ENCODE measurements around the gene ACY1. TPM values are rescaled to one million over a fixed set of nuclear protein-coding genes. Genes with fewer than 3 reads are reported as not detected.
A peak's percentile ranks its signal among the peaks of the same experiment; 100 is the strongest.

Gene ACY1
- 0.54 and 3.3 TPM in 2 replicates for total RNA-seq (2014; rRNA removed; shearing (Covaris generic))
- total RNA-seq (2022) = 4.0 and 5.6 TPM in 2 replicates
- Bru-seq, nascent RNA = percentile 22 among the genes with signal in this experiment
- BruChase-seq, experiment 1, labeled RNA remaining after a 6-hour chase = percentile 26 among the genes with signal in this experiment
- BruChase-seq, experiment 2, labeled RNA remaining after a 2-hour chase = percentile 37 among the genes with signal in this experiment
- long read RNA-seq = 0 reads

DNA sequence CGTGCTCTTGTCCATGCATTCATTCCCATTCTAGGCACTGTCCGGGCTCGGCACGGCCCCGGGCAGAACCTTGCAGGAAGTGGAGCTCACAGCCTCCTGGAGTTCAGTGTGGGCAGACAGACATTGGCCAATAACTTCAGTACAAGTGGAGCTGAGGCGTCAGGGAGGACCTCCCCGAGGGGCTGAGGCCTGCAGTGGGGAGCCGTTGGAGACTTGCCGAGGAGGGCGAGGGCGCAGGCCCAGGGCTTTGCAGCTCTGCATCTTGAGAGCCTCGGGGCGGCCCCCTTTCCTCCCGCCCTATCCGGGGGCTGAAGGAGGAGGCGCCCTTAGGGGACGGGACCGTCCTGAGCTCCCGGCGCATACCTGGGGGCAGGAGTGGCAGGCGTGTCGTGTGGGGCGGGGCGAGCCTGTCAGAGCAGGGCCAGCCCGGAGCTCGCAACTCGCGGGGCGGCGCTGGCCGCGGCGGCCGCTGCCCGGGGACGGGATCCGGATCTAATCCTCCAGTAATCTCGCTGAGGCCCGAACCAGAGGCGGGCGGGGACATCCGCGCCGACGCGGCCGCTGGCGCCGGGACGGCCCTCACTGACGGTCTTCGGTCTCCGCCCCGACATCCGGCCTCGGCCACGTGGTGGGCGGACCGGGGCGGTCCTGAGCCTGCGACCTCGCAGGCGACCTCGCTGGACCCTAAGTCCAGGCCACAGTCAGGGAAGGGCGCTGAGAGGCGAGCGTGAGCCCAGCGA lies at the start of gene ACY1:
ACY1 (plus strand) TSS at position 698 of the 740 bp plus-strand sequence. CDS start 530 bp downstream, outside the sequence.
- DNase-seq (ENCODE audit: low spot score) = no peak
- no peaks in the 10 kb centered on the region for H3K9me2 ChIP-seq (ENCODE audit: insufficient read depth, low read length)
- ChIA-PET CTCF (ENCODE audit: unreplicated experiment) (interaction anchor here (1.0 kb wide), 1 partner anchor 14 kb away, joined by 4 read pairs; no protein-coding TSS in a partner anchor), POLR2A (interaction anchor here (1.1 kb wide), 1 partner anchor 10 kb away, joined by 4 read pairs; no protein-coding TSS in a partner anchor)
- no peaks in the 10 kb centered on the region for H3K36me3 ChIP-seq (ENCODE audit: insufficient read depth, low read length)
- H3K27ac ChIP-seq (ENCODE audit: low read depth, low read length, poor library complexity, severe bottlenecking) = no peak within 1 kb of the TSS
- H2AFZ ChIP-seq (ENCODE audit: low read length) = 0 out of 2 replicates have a peak within 1 kb of the TSS, but pooled peaks have one; percentile 28
- no TSS peak for BruUV-seq (replicated peaks)
- TF ChIP-seq, protein P1, sequence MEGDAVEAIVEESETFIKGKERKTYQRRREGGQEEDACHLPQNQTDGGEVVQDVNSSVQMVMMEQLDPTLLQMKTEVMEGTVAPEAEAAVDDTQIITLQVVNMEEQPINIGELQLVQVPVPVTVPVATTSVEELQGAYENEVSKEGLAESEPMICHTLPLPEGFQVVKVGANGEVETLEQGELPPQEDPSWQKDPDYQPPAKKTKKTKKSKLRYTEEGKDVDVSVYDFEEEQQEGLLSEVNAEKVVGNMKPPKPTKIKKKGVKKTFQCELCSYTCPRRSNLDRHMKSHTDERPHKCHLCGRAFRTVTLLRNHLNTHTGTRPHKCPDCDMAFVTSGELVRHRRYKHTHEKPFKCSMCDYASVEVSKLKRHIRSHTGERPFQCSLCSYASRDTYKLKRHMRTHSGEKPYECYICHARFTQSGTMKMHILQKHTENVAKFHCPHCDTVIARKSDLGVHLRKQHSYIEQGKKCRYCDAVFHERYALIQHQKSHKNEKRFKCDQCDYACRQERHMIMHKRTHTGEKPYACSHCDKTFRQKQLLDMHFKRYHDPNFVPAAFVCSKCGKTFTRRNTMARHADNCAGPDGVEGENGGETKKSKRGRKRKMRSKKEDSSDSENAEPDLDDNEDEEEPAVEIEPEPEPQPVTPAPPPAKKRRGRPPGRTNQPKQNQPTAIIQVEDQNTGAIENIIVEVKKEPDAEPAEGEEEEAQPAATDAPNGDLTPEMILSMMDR (conservative IDR thresholded peaks at IDR 0.05; ENCODE audit: low read length) = no peak; the same call in 1 of the 2 replicates
- no peaks in the 10 kb centered on the region for H4K20me1 ChIP-seq (ENCODE audit: insufficient read depth, low read length)
- H3K4me1 ChIP-seq (ENCODE audit: insufficient read depth, low read length, poor library complexity, severe bottlenecking) = peaks cover 8% of the 10 kb centered on the region
- H3K4me3 ChIP-seq (ENCODE audit: low read depth, low read length, poor library complexity, severe bottlenecking) = peak within 1 kb of the TSS; percentile 48
- intact Hi-C loops (cut with micrococcal nuclease; ENCODE audit: unreplicated experiment) = no loop called here
- peak within 1 kb of the TSS; percentile 57; the same call in 1 of the 2 replicates for H3K4me2 ChIP-seq (ENCODE audit: low read length)
- H3K9me3 ChIP-seq (ENCODE audit: low read length) = no peaks in the 10 kb centered on the region
- no peaks in the 10 kb centered on the region for H3K79me2 ChIP-seq (ENCODE audit: insufficient read depth, low read depth, low read length)

DNA sequence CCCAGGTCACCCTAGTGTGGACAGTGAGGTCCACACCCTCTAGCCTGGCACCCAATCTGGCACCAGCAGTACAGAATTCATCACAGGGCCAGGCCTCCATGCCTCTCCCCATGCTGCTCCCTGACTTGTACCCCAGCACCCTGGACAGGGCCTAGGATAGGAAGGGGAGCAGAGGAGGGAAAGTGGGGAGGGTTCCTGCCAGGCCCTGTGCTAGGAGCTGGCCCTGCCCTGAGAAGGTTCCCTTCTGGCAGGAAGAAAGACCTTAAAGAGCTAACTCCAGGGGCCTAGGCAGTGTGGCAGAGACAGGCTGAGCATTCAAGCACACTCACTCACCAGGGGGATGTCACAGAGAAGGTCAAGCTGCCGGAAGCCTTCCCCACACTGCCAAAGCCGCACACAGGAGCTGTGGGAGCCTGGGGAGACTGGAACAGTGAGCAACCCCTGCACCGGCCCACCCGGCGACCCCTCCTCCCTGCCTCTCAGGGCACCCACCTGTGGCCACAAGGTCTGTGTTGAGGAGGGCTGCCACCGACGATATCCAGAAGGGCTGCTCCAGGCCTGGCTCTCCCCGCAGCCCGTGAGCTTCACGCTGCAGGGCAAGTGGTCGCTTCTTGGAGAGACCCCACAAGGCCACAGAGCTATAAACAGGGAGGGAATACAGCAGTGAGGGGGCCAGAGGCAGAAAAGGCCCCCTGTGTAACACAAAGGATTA lies 49.0 kb upstream of the ACY1 start:
- intact Hi-C loops (cut with micrococcal nuclease; ENCODE audit: unreplicated experiment) = no loop called here
- BruUV-seq (replicated peaks) = no TSS peak
- H3K4me2 ChIP-seq (ENCODE audit: low read length) = no peak overlapping the region

More for the DNA sequence above, 49.0 kb upstream of the ACY1 start:
- Histone ChIP-seq H3K79me2 (ENCODE audit: insufficient read depth, low read depth, low read length) (no peaks in the 10 kb centered on the region), H3K36me3 (ENCODE audit: insufficient read depth, low read length) (peaks cover 80% of the 10 kb centered on the region), H3K4me3 (ENCODE audit: low read depth, low read length, poor library complexity, severe bottlenecking) (no peak overlapping the region), H3K27ac (ENCODE audit: low read depth, low read length, poor library complexity, severe bottlenecking) (no peak overlapping the region), H4K20me1 (ENCODE audit: insufficient read depth, low read length) (no peaks in the 10 kb centered on the region), H3K4me1 (ENCODE audit: insufficient read depth, low read length, poor library complexity, severe bottlenecking) (no peaks in the 10 kb centered on the region), H3K9me3 (ENCODE audit: low read length) (no peaks in the 10 kb centered on the region), H2AFZ (ENCODE audit: low read length) (no peak overlapping the region), H3K9me2 (ENCODE audit: insufficient read depth, low read length) (no peaks in the 10 kb centered on the region)
- POLR2A ChIA-PET = no interaction called here
- no peak for DNase-seq (ENCODE audit: low spot score)
- TF ChIP-seq EZH2phosphoT487 (IDR thresholded peaks at IDR 0.05; ENCODE audit: borderline replicate concordance, low read depth, low read length) = no peak
- TF ChIP-seq, protein P1 (conservative IDR thresholded peaks at IDR 0.05; ENCODE audit: low read length) = no peak
- CTCF ChIA-PET (ENCODE audit: unreplicated experiment) = interaction anchor here (0.7 kb wide), 1 partner anchor 9 kb away, joined by 3 read pairs; no protein-coding TSS in a partner anchor

Data from OCI-LY7 (cell line).